Natural killer cell treated with Interleukin-12 subunit alpha and Interleukin-12 subunit beta and Interleukin-15 and Interleukin-18, amount 100 ng/mL, for 72 hours (primary cell): ENCODE results near the gene LAMA2. TPM values are rescaled to one million over a fixed set of nuclear protein-coding genes. Genes with fewer than 3 reads are reported as not detected.

Source experiments
- ATAC-seq, 2 donors: fragments of 150-1000 bp; cut with Tn5 transposase in 1 of 2; sonication (Bioruptor Pico), chemical (Tn5 transposase) in 1 of 2; 2 replicates each; pipeline ENCODE4 v1.10.0; 2021
- DNase-seq: peaks from one replicate; pipeline ENCODE4 v3.0.0; 2022; ENCODE audit warnings: low spot score
- H3K27ac Mint-ChIP-seq, 2 donors: 1 replicate in 1 of 2; 2 replicates in 1 of 2; pipeline ENCODE4 v1.8.0; 2022; ENCODE audit warnings: mixed read lengths in 2 of 2, mild to moderate bottlenecking in 1 of 2, moderate library complexity in 1 of 2
- H3K27me3 Mint-ChIP-seq, 2 donors: 1 replicate in 1 of 2; 2 replicates in 1 of 2; pipeline ENCODE4 v1.8.0; 2022; ENCODE audit warnings: mixed read lengths in 2 of 2
- H3K36me3 Mint-ChIP-seq: one replicate; pipeline ENCODE4 v1.8.0; 2022; ENCODE audit warnings: mixed read lengths
- H3K4me1 Mint-ChIP-seq, 2 donors: 1 replicate in 1 of 2; 2 replicates in 1 of 2; pipeline ENCODE4 v1.8.0; 2022; ENCODE audit warnings: low read depth in 2 of 2, mixed read lengths in 2 of 2, mild to moderate bottlenecking in 1 of 2
- H3K4me3 Mint-ChIP-seq: one replicate; pipeline ENCODE4 v1.8.0; 2022; ENCODE audit warnings: mixed read lengths
- H3K9me3 Mint-ChIP-seq: 2 replicates; pipeline ENCODE4 v1.8.0; 2022; ENCODE audit warnings: mixed read lengths
- total RNA-seq, 2 donors: library from RNA; stranded (reverse); gene quantifications; one replicate each; pipeline ENCODE4 v1.2.3, GENCODE V29; 2022

Gene LAMA2
- total RNA-seq, 2 donors from 2014 or later: 0.36 to 0.53 TPM

DNA sequence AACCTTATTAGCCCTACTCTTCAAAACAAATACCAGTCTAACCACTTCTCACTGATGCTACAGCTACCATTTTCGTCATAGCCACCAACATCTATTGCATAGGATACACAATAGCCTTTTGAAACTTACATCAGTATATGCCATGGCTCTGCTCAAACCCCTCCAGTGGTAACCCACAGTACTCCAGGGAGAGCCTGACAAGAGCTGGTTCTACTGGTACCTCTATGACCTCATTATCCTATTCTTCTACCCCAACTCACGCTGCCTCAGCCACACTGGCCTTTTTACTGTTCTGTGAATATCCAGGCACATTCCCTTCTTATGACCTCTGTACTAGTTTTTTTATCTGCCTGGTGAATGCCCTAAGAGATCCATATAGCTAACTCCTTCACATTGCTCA, 669.5 kb downstream of the LAMA2 start:
- H3K4me1 Mint-ChIP-seq: no peaks in the 10 kb centered on the region
- no peak overlapping the region for H3K4me3 Mint-ChIP-seq
- no peaks in the 10 kb centered on the region for H3K36me3 Mint-ChIP-seq
- H3K27ac Mint-ChIP-seq: no peak overlapping the region
- DNase-seq (no peak), ATAC-seq (no peak)
- H3K27me3 Mint-ChIP-seq: peaks cover 0 to 10% of the 10 kb centered on the region in 2 donors
- no peaks in the 10 kb centered on the region for H3K9me3 Mint-ChIP-seq

DNA sequence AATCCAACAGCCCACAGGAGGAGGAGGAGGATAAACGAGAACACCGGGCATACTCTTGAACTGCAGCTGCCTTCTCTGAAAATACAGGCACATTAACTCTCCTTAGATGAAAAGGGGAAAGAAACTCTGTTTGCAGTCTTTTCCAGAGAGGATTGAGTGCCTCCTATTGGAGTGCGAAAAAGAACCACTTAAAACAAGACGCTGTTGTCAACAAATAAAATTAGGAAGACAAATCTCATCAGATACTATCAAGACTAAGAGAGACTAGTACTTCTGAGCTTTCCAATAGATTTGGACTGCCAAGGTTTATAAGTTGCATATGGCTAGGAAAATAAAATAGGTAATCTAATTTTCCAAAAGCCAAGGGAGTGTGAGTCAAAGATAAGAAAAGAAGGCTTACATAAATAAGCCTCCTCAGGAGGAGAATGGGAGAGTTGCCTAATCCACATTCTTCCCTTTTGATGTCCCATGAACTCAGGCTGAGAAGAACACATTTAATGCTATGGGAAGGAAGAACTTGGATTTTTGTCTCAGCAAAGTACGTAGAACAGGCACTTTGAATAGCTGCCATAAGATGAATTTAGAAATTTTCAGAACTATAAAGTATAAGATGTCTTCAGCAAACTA, 672.4 kb downstream of the LAMA2 start:
- no peak for ATAC-seq
- Mint-ChIP-seq H3K4me3 (no peak overlapping the region), H3K27me3 (peaks cover 0 to 10% of the 10 kb centered on the region in 2 donors), H3K27ac (no peak overlapping the region), H3K9me3 (no peaks in the 10 kb centered on the region), H3K36me3 (no peaks in the 10 kb centered on the region), H3K4me1 (no peaks in the 10 kb centered on the region)
- DNase-seq: no peak

DNA sequence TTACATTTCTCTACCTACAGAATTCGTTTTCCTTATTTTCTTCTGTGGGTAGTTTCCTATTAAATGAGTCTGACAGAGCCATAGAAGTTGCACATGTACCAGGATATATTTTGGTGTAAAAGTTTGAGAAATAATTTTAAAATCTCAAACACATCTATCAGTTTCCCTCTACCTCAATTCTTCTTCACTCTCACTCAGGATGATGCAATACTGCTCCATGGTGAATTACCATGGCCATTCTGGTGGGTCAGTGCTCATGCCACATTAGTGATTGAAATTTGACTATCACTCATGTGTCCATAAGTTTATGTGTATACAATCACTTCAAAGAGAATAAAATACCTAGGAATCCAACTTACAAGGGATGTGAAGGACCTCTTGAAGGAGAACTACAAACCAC, 675.3 kb downstream of the LAMA2 start:
- Mint-ChIP-seq H3K27me3 (peaks cover 0 to under 1% of the 10 kb centered on the region in 2 donors), H3K27ac (no peak overlapping the region), H3K9me3 (no peaks in the 10 kb centered on the region)

DNA sequence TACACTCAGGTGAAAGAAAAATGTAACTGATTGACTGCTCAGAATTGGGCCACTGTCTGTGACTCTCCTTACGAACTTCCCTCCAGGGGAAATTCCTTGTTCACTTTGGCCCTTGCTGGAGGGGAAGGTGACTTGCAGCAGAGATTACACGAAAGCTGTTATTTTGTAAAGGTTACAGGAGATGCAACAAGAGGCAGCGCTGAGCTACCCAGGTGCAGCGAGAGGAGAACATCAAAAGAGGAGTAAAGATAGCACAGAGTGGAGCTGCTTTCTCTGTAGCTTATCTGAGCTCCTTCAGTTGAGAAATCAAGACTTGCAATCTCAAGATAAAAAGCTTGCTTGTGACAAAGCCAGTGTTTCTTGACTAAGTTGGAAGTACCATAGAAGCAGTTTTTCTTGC, 682.4 kb downstream of the LAMA2 start:
- Mint-ChIP-seq H3K9me3 (no peaks in the 10 kb centered on the region), H3K27me3 (peaks cover 0 to 4% of the 10 kb centered on the region in 2 donors), H3K36me3 (peaks cover 6% of the 10 kb centered on the region), H3K4me3 (no peak overlapping the region), H3K27ac (no peak overlapping the region), H3K4me1 (no peaks in the 10 kb centered on the region)
- ATAC-seq (no peak), DNase-seq (no peak)

More for the DNA sequence above, 675.3 kb downstream of the LAMA2 start:
- no peak for ATAC-seq
- no peak for DNase-seq
- H3K4me1 Mint-ChIP-seq: no peaks in the 10 kb centered on the region
- no peak overlapping the region for H3K4me3 Mint-ChIP-seq
- H3K36me3 Mint-ChIP-seq: no peaks in the 10 kb centered on the region

DNA sequence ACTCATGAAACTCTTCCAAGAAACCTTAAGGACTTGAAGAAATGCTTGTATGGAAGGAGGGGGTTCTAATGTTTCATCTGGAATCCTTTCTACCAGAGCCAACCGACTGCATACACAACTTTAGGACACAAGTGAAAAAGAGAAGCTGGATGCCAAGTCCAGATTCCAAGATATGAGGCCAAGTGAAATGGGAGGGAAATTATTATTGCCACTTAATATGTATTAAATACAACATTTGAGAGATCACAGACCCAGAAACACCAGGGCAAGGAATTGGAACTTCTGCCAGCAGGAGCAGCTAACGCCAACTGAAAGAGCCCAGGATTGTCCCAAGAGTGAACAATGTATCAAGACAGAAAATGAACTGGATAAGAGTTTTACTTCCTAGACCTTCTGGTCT, 682.9 kb downstream of the LAMA2 start:
- Mint-ChIP-seq H3K4me1 (no peaks in the 10 kb centered on the region), H3K27ac (no peak overlapping the region), H3K9me3 (no peaks in the 10 kb centered on the region), H3K36me3 (peaks cover 9% of the 10 kb centered on the region), H3K27me3 (peaks cover 0 to 4% of the 10 kb centered on the region in 2 donors), H3K4me3 (no peak overlapping the region)
- ATAC-seq (no peak), DNase-seq (no peak)
